ENCODE data around the gene HSPB8. TPM values are rescaled to one million over a fixed set of nuclear protein-coding genes. Genes with fewer than 3 reads are reported as not detected.

Gene HSPB8
- total and polyA plus RNA-seq, 2 of the 8 experiments (the other 6 are each of a cell fraction or from before 2014, with no cell fraction given): 11.7 to 28.2 TPM

GRCh38 chr12:119195256-119195655, 16.5 kb downstream of the HSPB8 start:
- ChIA-PET CTCF (ENCODE audit: partially characterized antibody) (interaction anchor here (1.1 kb wide), 1 partner anchor 40 kb away, joined by 3 read pairs; no protein-coding TSS in a partner anchor), POLR2A (ENCODE audit: partially characterized antibody) (interaction anchor here (1.6 kb wide), 1 partner anchor 10 kb away, joined by 7 read pairs; no protein-coding TSS in a partner anchor)
- WGBS, 2 experiments (ENCODE audit: extremely low coverage in 1 of 2, insufficient coverage in 1 of 2, insufficient read length in 1 of 2, insufficient replicate concordance in 2 of 2, low coverage in 1 of 2, low lambda C conversion rate in 2 of 2, missing lambda C conversion rate in 1 of 2): 94% methylated on average over 12 of the region's 16 CpGs; no CpG with 5 or more reads in 1 of the 2 experiments

More at GRCh38 chr12:119195256-119195655, 16.5 kb downstream of the HSPB8 start:
- Histone ChIP-seq H3K23me2 (ENCODE audit: low read depth, low read length) (no peaks in the 10 kb centered on the region; the same call in 1 of the 2 replicates), H2BK15ac (ENCODE audit: low read length) (no peak overlapping the region), H3K36me3 (ENCODE audit: control insufficient read depth in 2 of 4, insufficient read depth in 4 of 4, low read length in 3 of 4) (peaks cover 0 to 4% (median 1%) of the 10 kb centered on the region in 4 experiments; a peak in 1 of 8 replicates), H3K14ac (ENCODE audit: insufficient read length) (no peak overlapping the region), H2BK120ac (replicated peaks; ENCODE audit: low read depth, low read length) (no peak overlapping the region), H3K23ac (ENCODE audit: insufficient read length) (no peak overlapping the region), H2AK5ac (ENCODE audit: low read depth, low read length) (no peak overlapping the region), H2BK20ac (ENCODE audit: low read length) (no peak overlapping the region), H3K79me2 (ENCODE audit: control insufficient read depth in 1 of 2, insufficient read depth in 2 of 2, low read length in 2 of 2) (no peaks in the 10 kb centered on the region), H3K4me1 (replicated peaks in 1 of 4; ENCODE audit: control insufficient read depth in 3 of 4, insufficient read depth in 4 of 4, low read length in 3 of 4) (peaks cover 0 to 4% (median 0%) of the 10 kb centered on the region in 4 experiments; a peak in 4 of 7 replicates), H2AFZ (ENCODE audit: low read length) (no peak overlapping the region), H3K18ac (ENCODE audit: extremely low read depth, low read length) (no peak overlapping the region), H4K8ac (ENCODE audit: extremely low read depth, insufficient read depth, low read length) (no peak overlapping the region), H3K4me3 (ENCODE audit: extremely low read depth in 1 of 4, insufficient read depth in 2 of 4, low read depth in 3 of 4, low read length in 4 of 4) (no peak overlapping the region), H4K20me1 (replicated peaks in 1 of 2; ENCODE audit: control insufficient read depth in 1 of 2, insufficient read depth in 2 of 2, low read length in 2 of 2) (no peaks in the 10 kb centered on the region), H3K56ac (replicated peaks; ENCODE audit: insufficient read length, low read depth, low read length) (no peak overlapping the region), H3K4ac (replicated peaks; ENCODE audit: insufficient read length, low read depth, low read length) (no peak overlapping the region), H3K9me3 (ENCODE audit: insufficient read depth in 2 of 2, low read depth in 1 of 2, low read length in 1 of 2) (no peaks in the 10 kb centered on the region), H3K9ac (replicated peaks in 1 of 4; ENCODE audit: extremely low read depth in 1 of 4, low read depth in 3 of 4, low read length in 3 of 4) (no peak overlapping the region), H2BK5ac (ENCODE audit: low read depth, low read length) (no peak overlapping the region), H2BK12ac (ENCODE audit: low read depth, low read length) (no peak overlapping the region), H3K79me1 (ENCODE audit: low read depth, low read length) (no peaks in the 10 kb centered on the region), H4K91ac (replicated peaks; ENCODE audit: insufficient read length, low read length) (no peak overlapping the region), H3K27me3 (replicated peaks in 1 of 4; ENCODE audit: control insufficient read depth in 3 of 4, extremely low read depth in 1 of 4, insufficient read depth in 3 of 4, low read length in 3 of 4) (no peaks in the 10 kb centered on the region; a peak in 1 of 7 replicates), H4K5ac (ENCODE audit: insufficient read length, low read depth, low read length) (no peak overlapping the region), H3K27ac (ENCODE audit: low read depth, low read length) (no peak overlapping the region), H3K4me2 (ENCODE audit: insufficient read depth in 1 of 2, low read depth in 2 of 2, low read length in 2 of 2) (no peak overlapping the region)
- TF ChIP-seq HDAC2 (IDR thresholded peaks at IDR 0.05; ENCODE audit: borderline replicate concordance in 1 of 2, low read depth in 2 of 2, low read length in 2 of 2) (no peak), SRF (IDR thresholded peaks at IDR 0.05; ENCODE audit: low read depth, low read length) (no peak), TEAD4 (IDR thresholded peaks at IDR 0.05; ENCODE audit: low read depth, low read length) (no peak), SUZ12 (IDR thresholded peaks at IDR 0.05; ENCODE audit: low read length) (no peak), SIRT6 (IDR thresholded peaks at IDR 0.05; ENCODE audit: low read length) (no peak), SIX5 (IDR thresholded peaks at IDR 0.05; ENCODE audit: low read depth, low read length) (no peak), RAD21 (IDR thresholded peaks at IDR 0.05 in 1 of 2, conservative IDR thresholded peaks at IDR 0.05 in 1 of 2; ENCODE audit: low read depth in 2 of 2, low read length in 2 of 2) (no peak), KDM5A (IDR thresholded peaks at IDR 0.05; ENCODE audit: low read length) (no peak), NRF1 (IDR thresholded peaks at IDR 0.05; ENCODE audit: low read depth, low read length) (no peak), SIN3A (conservative IDR thresholded peaks at IDR 0.05 in 1 of 2, IDR thresholded peaks at IDR 0.05 in 1 of 2; ENCODE audit: low read depth in 1 of 2, low read length in 2 of 2) (no peak), ATF3 (IDR thresholded peaks at IDR 0.05; ENCODE audit: insufficient read depth, low read depth, low read length) (no peak), MAFK (IDR thresholded peaks at IDR 0.05; ENCODE audit: low read depth, low read length) (no peak)
- DNase-seq (ENCODE audit: low read depth in 1 of 2, low spot score in 2 of 2) (no peak), FAIRE-seq (no peak)

Data from H1 (cell line).